Activated CD8-positive, alpha-beta memory T cell treated with anti-CD3 and anti-CD28 coated beads, Interleukin-2, amount 10 ng/mL, durations not matched to agents 7 days and 5 days (primary cell): ENCODE measurements around the gene TIMMDC1. TPM values are rescaled to one million over a fixed set of nuclear protein-coding genes. Genes with fewer than 3 reads are reported as not detected.

Source experiments
- ATAC-seq: fragments of 150-1000 bp; cut with Tn5 transposase; one replicate; pipeline ENCODE4 v1.10.0; 2021; ENCODE audit warnings: moderate library complexity
- CTCF ChIA-PET: fragments of 350-600 bp; sonication (Branson Sonifier 250); formaldehyde crosslinking; loops from one replicate; lab custom pipeline; 2021; ENCODE audit warnings: antibody characterized with exemption; lab: Charles Lee
- DNase-seq: peaks from one replicate; pipeline ENCODE4 v3.0.0-alpha.2; 2020
- H3K27ac Mint-ChIP-seq: one replicate; pipeline ENCODE4 v1.8.0; 2021; ENCODE audit warnings: mild to moderate bottlenecking, mixed read lengths
- H3K27me3 Mint-ChIP-seq: one replicate; pipeline ENCODE4 v1.8.0; 2021; ENCODE audit warnings: mixed read lengths
- H3K36me3 Mint-ChIP-seq: one replicate; pipeline ENCODE4 v1.8.0; 2021; ENCODE audit warnings: mild to moderate bottlenecking, mixed read lengths
- H3K4me1 Mint-ChIP-seq: one replicate; pipeline ENCODE4 v1.8.0; 2021; ENCODE audit warnings: mixed read lengths
- H3K4me3 Mint-ChIP-seq: one replicate; pipeline ENCODE4 v1.8.0; 2021; ENCODE audit warnings: mild to moderate bottlenecking, moderate library complexity, mixed read lengths
- H3K9me3 Mint-ChIP-seq: one replicate; pipeline ENCODE4 v1.8.0; 2022; ENCODE audit warnings: low read depth, mixed read lengths
- total RNA-seq, 2 experiments: library from RNA; stranded (reverse); gene quantifications; one replicate each; pipeline ENCODE4 v1.2.3, GENCODE V29; 2021

The TIMMDC1 gene
- total RNA-seq, 2 experiments from 2014 or later: 69.8 to 82.8 TPM

- no peak for DNase-seq
- Mint-ChIP-seq H3K9me3 (no peaks in the 10 kb centered on the region), H3K4me1 (peaks cover 5% of the 10 kb centered on the region), H3K27ac (no peak overlapping the region), H3K36me3 (peaks cover 30% of the 10 kb centered on the region), H3K4me3 (no peak overlapping the region), H3K27me3 (no peaks in the 10 kb centered on the region)
- CTCF ChIA-PET: no interaction called here
- ATAC-seq: no peak
Observed at GRCh38 chr3:119492128-119492527, 6.2 kb upstream of the TIMMDC1 start.

GRCh38 chr3:119492810-119493209 lies 5.5 kb upstream of the TIMMDC1 start:
- Mint-ChIP-seq H3K9me3 (no peaks in the 10 kb centered on the region), H3K4me3 (no peak overlapping the region), H3K4me1 (peaks cover 12% of the 10 kb centered on the region), H3K27ac (no peak overlapping the region), H3K27me3 (no peaks in the 10 kb centered on the region), H3K36me3 (peaks cover 30% of the 10 kb centered on the region)
- ATAC-seq: no peak
- DNase-seq: no peak
- CTCF ChIA-PET: no interaction called here

GRCh38 chr3:119494597-119494996 lies 3.8 kb upstream of the TIMMDC1 start:
- H3K9me3 Mint-ChIP-seq: no peaks in the 10 kb centered on the region
- H3K36me3 Mint-ChIP-seq: peaks cover 29% of the 10 kb centered on the region
- H3K4me3 Mint-ChIP-seq: no peak overlapping the region
- no peaks in the 10 kb centered on the region for H3K27me3 Mint-ChIP-seq
- CTCF ChIA-PET: interaction anchor here (1.4 kb wide), 1 partner anchor 26 kb away, joined by 6 read pairs; the partner anchor contains the start of gene POGLUT1
- peaks cover 14% of the 10 kb centered on the region for H3K4me1 Mint-ChIP-seq
- no peak for ATAC-seq
- H3K27ac Mint-ChIP-seq: no peak overlapping the region
- DNase-seq: no peak

GRCh38 chr3:119497820-119498185 lies 544 bp upstream of the TIMMDC1 start:
- no peak for ATAC-seq
- H3K9me3 Mint-ChIP-seq: no peaks in the 10 kb centered on the region
- no peaks in the 10 kb centered on the region for H3K27me3 Mint-ChIP-seq
- DNase-seq: no peak
- CTCF ChIA-PET: interaction anchor here (0.7 to 3.5 kb wide), 13 partner anchors 11 to 403 kb away, joined by 3 to 12 read pairs (median 3); partner anchors contain the start of genes CD80 and TMEM39A
- H3K27ac Mint-ChIP-seq: peak overlapping the region; percentile 98
- H3K4me3 Mint-ChIP-seq: peak overlapping the region; percentile 97
- H3K36me3 Mint-ChIP-seq: peaks cover 23% of the 10 kb centered on the region
- peaks cover 30% of the 10 kb centered on the region for H3K4me1 Mint-ChIP-seq

GRCh38 chr3:119500265-119500664 lies 1.9 kb downstream of the TIMMDC1 start:
- Mint-ChIP-seq H3K27me3 (no peaks in the 10 kb centered on the region), H3K27ac (peak overlapping the region; percentile 40), H3K9me3 (no peaks in the 10 kb centered on the region), H3K4me3 (peak overlapping the region; percentile 39), H3K4me1 (peaks cover 32% of the 10 kb centered on the region), H3K36me3 (peaks cover 27% of the 10 kb centered on the region)
- ATAC-seq (no peak), DNase-seq (no peak)
- CTCF ChIA-PET: interaction anchor here (2.1 to 3.5 kb wide), 3 partner anchors 8 to 59 kb away, joined by 6 to 10 read pairs (median 8); partner anchors contain the start of genes CD80 and POGLUT1

GRCh38 chr3:119500901-119501300 lies 2.6 kb downstream of the TIMMDC1 start:
- DNase-seq (no peak), ATAC-seq (no peak)
- Mint-ChIP-seq H3K27ac (peak overlapping the region; percentile 40), H3K9me3 (no peaks in the 10 kb centered on the region), H3K4me3 (peak overlapping the region; percentile 39), H3K36me3 (peaks cover 29% of the 10 kb centered on the region), H3K4me1 (peaks cover 34% of the 10 kb centered on the region), H3K27me3 (no peaks in the 10 kb centered on the region)
- CTCF ChIA-PET: interaction anchor here (2.1 to 2.4 kb wide), 2 partner anchors 32 to 59 kb away, joined by 6 to 8 read pairs; partner anchors contain the start of genes CD80 and POGLUT1

- peak overlapping the region; percentile 84 for H3K27ac Mint-ChIP-seq
- DNase-seq (no peak), ATAC-seq (no peak)
- H3K4me1 Mint-ChIP-seq: peaks cover 38% of the 10 kb centered on the region
- H3K4me3 Mint-ChIP-seq: peak overlapping the region; percentile 71
- H3K9me3 Mint-ChIP-seq: no peaks in the 10 kb centered on the region
- H3K27me3 Mint-ChIP-seq: no peaks in the 10 kb centered on the region
- CTCF ChIA-PET: interaction anchor here (1.1 to 1.2 kb wide), 2 partner anchors 8 to 52 kb away, joined by 3 to 4 read pairs; partner anchors contain the start of gene TIMMDC1
- peaks cover 55% of the 10 kb centered on the region for H3K36me3 Mint-ChIP-seq
Observed at GRCh38 chr3:119506631-119507030, 8.3 kb downstream of the TIMMDC1 start.

- ATAC-seq (no peak), DNase-seq (no peak)
- peaks cover 36% of the 10 kb centered on the region for H3K4me1 Mint-ChIP-seq
- H3K4me3 Mint-ChIP-seq: peak overlapping the region; percentile 71
- H3K9me3 Mint-ChIP-seq: no peaks in the 10 kb centered on the region
- CTCF ChIA-PET: interaction anchor here (1.0 to 1.5 kb wide), 5 partner anchors 9 to 52 kb away, joined by 3 to 5 read pairs (median 4); partner anchors contain the start of genes CD80 and TIMMDC1
- H3K27ac Mint-ChIP-seq: peak overlapping the region; percentile 84
- peaks cover 53% of the 10 kb centered on the region for H3K36me3 Mint-ChIP-seq
- no peaks in the 10 kb centered on the region for H3K27me3 Mint-ChIP-seq
Observed at GRCh38 chr3:119507404-119507803, 9.1 kb downstream of the TIMMDC1 start.

GRCh38 chr3:119508172-119508845 lies 10.0 kb downstream of the TIMMDC1 start:
- H3K36me3 Mint-ChIP-seq: peaks cover 55% of the 10 kb centered on the region
- DNase-seq: peak; percentile 64
- no peak overlapping the region for H3K4me3 Mint-ChIP-seq

GRCh38 chr3:119510690-119511089 lies 12.3 kb downstream of the TIMMDC1 start:
- Mint-ChIP-seq H3K4me1 (peaks cover 33% of the 10 kb centered on the region), H3K27me3 (no peaks in the 10 kb centered on the region), H3K36me3 (peaks cover 56% of the 10 kb centered on the region), H3K9me3 (no peaks in the 10 kb centered on the region), H3K27ac (no peak overlapping the region), H3K4me3 (no peak overlapping the region)
- ATAC-seq (no peak), DNase-seq (no peak)
- CTCF ChIA-PET: no interaction called here

More at GRCh38 chr3:119508172-119508845, 10.0 kb downstream of the TIMMDC1 start:
- ATAC-seq: peak; percentile 88
- Mint-ChIP-seq H3K27ac (peak overlapping the region; percentile 84), H3K27me3 (no peaks in the 10 kb centered on the region), H3K4me1 (peaks cover 36% of the 10 kb centered on the region), H3K9me3 (no peaks in the 10 kb centered on the region)
- CTCF ChIA-PET: interaction anchor here (1.0 to 1.9 kb wide), 5 partner anchors 9 to 51 kb away, joined by 3 to 10 read pairs (median 5); partner anchors contain the start of genes CD80 and TIMMDC1

GRCh38 chr3:119514637-119515036 lies 16.3 kb downstream of the TIMMDC1 start:
- Mint-ChIP-seq H3K4me3 (no peak overlapping the region), H3K9me3 (no peaks in the 10 kb centered on the region), H3K36me3 (peaks cover 57% of the 10 kb centered on the region), H3K27ac (no peak overlapping the region), H3K4me1 (no peaks in the 10 kb centered on the region), H3K27me3 (no peaks in the 10 kb centered on the region)
- DNase-seq (no peak), ATAC-seq (no peak)
- CTCF ChIA-PET: no interaction called here

GRCh38 chr3:119517112-119517511 lies 18.8 kb downstream of the TIMMDC1 start:
- no peaks in the 10 kb centered on the region for H3K27me3 Mint-ChIP-seq
- no peak for ATAC-seq

GRCh38 chr3:119518026-119518425 lies 19.7 kb downstream of the TIMMDC1 start:
- DNase-seq (no peak), ATAC-seq (no peak)
- CTCF ChIA-PET: interaction anchor here (0.7 to 1.6 kb wide), 3 partner anchors 10 to 146 kb away, joined by 3 to 5 read pairs (median 4); no protein-coding TSS in a partner anchor
- H3K27ac Mint-ChIP-seq: no peak overlapping the region
- H3K4me1 Mint-ChIP-seq: peaks cover under 1% of the 10 kb centered on the region
- H3K9me3 Mint-ChIP-seq: peaks cover 3% of the 10 kb centered on the region
- peaks cover 77% of the 10 kb centered on the region for H3K36me3 Mint-ChIP-seq
- no peaks in the 10 kb centered on the region for H3K27me3 Mint-ChIP-seq
- no peak overlapping the region for H3K4me3 Mint-ChIP-seq

More at GRCh38 chr3:119517112-119517511, 18.8 kb downstream of the TIMMDC1 start:
- H3K4me1 Mint-ChIP-seq: no peaks in the 10 kb centered on the region
- H3K4me3 Mint-ChIP-seq: no peak overlapping the region
- no peak for DNase-seq
- H3K27ac Mint-ChIP-seq: no peak overlapping the region
- peaks cover 74% of the 10 kb centered on the region for H3K36me3 Mint-ChIP-seq
- H3K9me3 Mint-ChIP-seq: peaks cover 3% of the 10 kb centered on the region
- CTCF ChIA-PET: interaction anchor here (0.9 to 1.6 kb wide), 3 partner anchors 9 to 55 kb away, joined by 3 to 5 read pairs (median 4); no protein-coding TSS in a partner anchor
